ENCODE results near the gene TRAK2.
"Not testable (repeated sequence)": the region's sequence is repeated elsewhere in the genome, so short reads cannot be mapped to it uniquely, and the experiment has no call there.

DNA sequence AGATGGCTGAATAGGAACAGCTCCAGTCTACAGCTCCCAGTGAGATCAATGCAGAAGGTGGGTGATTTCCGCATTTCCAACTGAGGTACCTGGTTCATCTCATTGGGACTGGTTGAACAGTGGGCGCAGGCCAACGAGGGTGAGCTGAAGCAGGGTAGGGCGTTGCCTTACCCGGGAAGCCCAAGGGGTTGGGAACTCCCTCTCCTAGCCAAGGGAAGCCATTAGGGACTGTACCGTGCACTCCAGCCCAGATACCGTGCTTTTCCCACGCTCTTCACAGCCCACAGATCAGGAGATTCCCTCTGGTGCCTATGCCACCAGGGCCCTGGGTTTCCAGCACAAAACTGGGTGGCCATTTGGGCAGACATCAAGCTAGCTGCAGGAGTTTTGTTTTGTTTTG, 81.9 kb downstream of the TRAK2 start:
- not testable (repeated sequence) for TF ChIP-seq POLR2A (IDR thresholded peaks at IDR 0.05; ENCODE audit: low read length); GATA1 (IDR thresholded peaks at IDR 0.05; ENCODE audit: low read depth, low read length)

Data from erythroblast (primary cell).